Gastroesophageal sphincter (tissue), 3 donors: ENCODE measurements around the gene SH3GL3.

ENCODE experiments used
- CTCF ChIP-seq, 4 experiments: fragments of 200-600 bp in 2 of 4; fragments of 450-650 bp in 2 of 4; sonication (generic) in 1 of 4; IDR thresholded peaks; one replicate each; pipeline ENCODE4 v1.5.1; 2017 to 2019; ENCODE audit warnings: antibody characterized with exemption in 4 of 4, mild to moderate bottlenecking in 2 of 4, moderate library complexity in 2 of 4
- EP300 ChIP-seq: sonication (generic); formaldehyde crosslinking; IDR thresholded peaks from one replicate; pipeline ENCODE4 v1.6.1; 2017; ENCODE audit warnings: antibody characterized with exemption, mild to moderate bottlenecking
- POLR2A ChIP-seq, 2 donors: fragments of 450-650 bp; IDR thresholded peaks; one replicate each; pipeline ENCODE4 v1.6.1; 2017; ENCODE audit warnings: antibody characterized with exemption in 2 of 2, mild to moderate bottlenecking in 2 of 2, moderate library complexity in 1 of 2
- POLR2AphosphoS5 ChIP-seq: sonication (generic); formaldehyde crosslinking; IDR thresholded peaks from one replicate; pipeline ENCODE4 v1.6.1; 2017; ENCODE audit warnings: antibody characterized with exemption

- TF ChIP-seq CTCF (IDR thresholded peaks at IDR 0.05) (no peak), POLR2A (IDR thresholded peaks at IDR 0.05) (no peak), EP300 (no peak), POLR2AphosphoS5 (no peak)
These were observed 69.8 kb downstream of the SH3GL3 start for GRCh38 chr15:83516935-83517334.
